Loucy (cell line): ENCODE results near the gene TBCD.
"Not testable (repeated sequence)": the region's sequence is repeated elsewhere in the genome, so short reads cannot be mapped to it uniquely, and the experiment has no call there.

ENCODE experiments used
- H2AFZ ChIP-seq: fragments of 200-600 bp; sonication (generic); 2 replicates; pipeline ENCODE4 v1.6.0; 2016; ENCODE audit warnings: antibody characterized with exemption, mild to moderate bottlenecking, low read length, moderate library complexity
- H3F3A ChIP-seq: fragments of 200-600 bp; 2 replicates; pipeline ENCODE4 v1.6.0; 2016; ENCODE audit warnings: antibody characterized with exemption, low read depth, mild to moderate bottlenecking
- H3K27me3 ChIP-seq: fragments of 200-600 bp; sonication (generic); 2 replicates; pipeline ENCODE4 v1.6.1; 2014; ENCODE audit warnings: low read length, mild to moderate bottlenecking; ENCODE audit not compliant: insufficient read depth, poor library complexity, severe bottlenecking
- H3K36me3 ChIP-seq: fragments of 200-600 bp; sonication (generic); 2 replicates; pipeline ENCODE4 v1.6.1; 2016; ENCODE audit warnings: low read length; ENCODE audit not compliant: insufficient read depth
- H3K4me1 ChIP-seq: fragments of 200-600 bp; sonication (generic); 2 replicates; pipeline ENCODE4 v1.5.1; 2014; ENCODE audit warnings: low read length, mild to moderate bottlenecking; ENCODE audit not compliant: insufficient read depth, poor library complexity, severe bottlenecking
- H3K4me2 ChIP-seq: fragments of 200-600 bp; sonication (generic); 2 replicates; pipeline ENCODE4 v1.6.0; 2014; ENCODE audit warnings: antibody characterized with exemption, low read length, low read depth, mild to moderate bottlenecking; ENCODE audit not compliant: poor library complexity, severe bottlenecking
- H3K4me3 ChIP-seq: fragments of 200-600 bp; sonication (generic); 2 replicates; pipeline ENCODE4 v1.5.1; 2014; ENCODE audit warnings: low read length, mild to moderate bottlenecking, mixed read lengths; ENCODE audit not compliant: poor library complexity, severe bottlenecking
- H3K79me2 ChIP-seq: fragments of 200-600 bp; sonication (generic); 2 replicates; pipeline ENCODE4 v1.6.1; 2014; ENCODE audit warnings: low read length; ENCODE audit not compliant: insufficient read depth
- H3K9ac ChIP-seq: fragments of 200-600 bp; sonication (generic); 2 replicates; pipeline ENCODE4 v1.6.0; 2014; ENCODE audit warnings: mild to moderate bottlenecking, low read depth, low read length, moderate library complexity; ENCODE audit not compliant: poor library complexity, severe bottlenecking
- H3K9me2 ChIP-seq: fragments of 200-600 bp; sonication (generic); replicated peaks from 2 replicates; pipeline ENCODE4 v1.6.1; 2016; ENCODE audit warnings: low read depth, low read length, mixed read lengths
- H3K9me3 ChIP-seq: fragments of 200-600 bp; sonication (generic); 2 replicates; pipeline ENCODE4 v1.6.1; 2014; ENCODE audit warnings: mild to moderate bottlenecking, antibody characterized with exemption, low read length, low read depth; ENCODE audit not compliant: insufficient read depth
- H4K20me1 ChIP-seq: fragments of 200-600 bp; sonication (generic); 2 replicates; pipeline ENCODE4 v1.6.0; 2014; ENCODE audit warnings: antibody characterized with exemption, low read length, mild to moderate bottlenecking; ENCODE audit not compliant: insufficient read depth, poor library complexity, severe bottlenecking
- CTCF ChIP-seq: fragments of 200-600 bp; sonication (generic); conservative IDR thresholded peaks from 2 replicates; pipeline ENCODE4 v1.5.1; 2014; ENCODE audit warnings: mild to moderate bottlenecking, antibody characterized with exemption, low read length
- EZH2phosphoT487 ChIP-seq: fragments of 200-600 bp; IDR thresholded peaks from 2 replicates; pipeline ENCODE4 v1.6.1; 2018; ENCODE audit warnings: antibody characterized with exemption, mild to moderate bottlenecking, moderate library complexity, borderline replicate concordance

TBCD gene

DNA sequence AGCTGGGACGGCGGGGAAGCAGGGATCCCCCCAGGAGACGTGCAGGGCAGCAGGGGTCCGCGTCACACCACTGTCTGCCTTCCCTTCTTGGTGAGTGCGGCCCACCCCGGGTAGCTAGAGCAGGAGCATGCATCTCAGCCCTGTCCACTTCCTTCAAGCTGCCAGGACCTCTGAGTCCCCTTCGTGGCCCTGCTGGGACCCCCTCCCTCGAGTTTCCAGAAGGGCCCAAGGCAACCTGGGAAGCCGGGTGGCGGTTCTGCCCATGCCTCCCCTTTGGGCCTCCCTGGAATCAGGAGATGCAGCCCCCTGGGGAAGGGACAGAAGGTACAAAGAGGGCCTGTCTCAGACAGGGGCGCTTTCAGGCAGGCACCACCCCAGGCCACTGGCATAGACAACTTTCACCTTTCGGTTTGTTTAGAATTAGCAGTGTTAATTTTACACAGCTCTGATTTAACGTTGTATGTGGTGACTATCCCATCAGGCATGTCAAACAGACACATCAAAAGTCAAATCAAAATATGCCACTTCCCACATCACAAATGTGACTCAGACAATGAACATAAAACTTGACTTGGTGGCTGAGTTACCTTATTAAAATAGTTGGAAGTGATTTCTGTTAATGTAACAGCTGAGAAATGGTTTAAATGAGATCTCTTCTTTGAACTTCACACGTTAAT, 233.0 kb downstream of the TBCD start:
- H3K79me2 ChIP-seq, result peaks cover 19% of the 10 kb centered on the region; the same call in 1 of the 2 replicates
- peak overlapping the region; percentile 81 for H3K4me2 ChIP-seq
- H3F3A ChIP-seq, result no peaks in the 10 kb centered on the region
- peak overlapping the region; percentile 60 for H3K4me3 ChIP-seq
- no peaks in the 10 kb centered on the region for H3K9me3 ChIP-seq
- H3K9me2 ChIP-seq, result no peaks in the 10 kb centered on the region
- H3K4me1 ChIP-seq, result peaks cover 25% of the 10 kb centered on the region
- no peaks in the 10 kb centered on the region for H3K27me3 ChIP-seq
- H3K36me3 ChIP-seq, result peaks cover 11% of the 10 kb centered on the region; the same call in 1 of the 2 replicates
- TF ChIP-seq EZH2phosphoT487, result no peak
- no peak for TF ChIP-seq CTCF
- peaks cover 23% of the 10 kb centered on the region for H4K20me1 ChIP-seq
- H2AFZ ChIP-seq, result no peak overlapping the region
- peak overlapping the region; percentile 63 for H3K9ac ChIP-seq

DNA sequence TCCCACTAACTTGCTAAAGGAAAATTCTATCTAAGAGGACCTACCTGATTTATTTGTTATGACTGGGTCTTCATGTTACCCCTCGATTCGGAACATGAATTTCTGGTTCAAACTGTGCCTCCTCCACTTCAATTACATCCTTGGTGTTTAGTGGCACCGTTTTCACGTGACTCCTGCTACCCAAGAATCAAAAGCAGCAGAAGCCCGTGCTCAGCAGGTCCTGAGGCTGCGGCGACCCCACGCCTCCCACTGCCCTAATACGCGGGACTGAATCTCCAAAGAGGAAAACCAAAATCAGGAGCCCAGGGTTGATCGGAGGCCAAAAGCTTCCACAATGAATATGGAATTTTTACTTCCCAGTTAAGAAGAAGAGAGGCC, 233.6 kb downstream of the TBCD start:
- Histone ChIP-seq H3K4me3 (peak overlapping the region; percentile 60), H3K27me3 (no peaks in the 10 kb centered on the region), H3K4me1 (peaks cover 25% of the 10 kb centered on the region), H3K9me2 (no peaks in the 10 kb centered on the region), H4K20me1 (peaks cover 23% of the 10 kb centered on the region), H3K36me3 (peaks cover 15% of the 10 kb centered on the region; the same call in 1 of the 2 replicates), H3K9ac (peak overlapping the region; percentile 63), H2AFZ (no peak overlapping the region), H3F3A (no peaks in the 10 kb centered on the region), H3K9me3 (no peaks in the 10 kb centered on the region), H3K4me2 (peak overlapping the region; percentile 81), H3K79me2 (peaks cover 24% of the 10 kb centered on the region)
- no peak for TF ChIP-seq CTCF
- no peak for TF ChIP-seq EZH2phosphoT487

DNA sequence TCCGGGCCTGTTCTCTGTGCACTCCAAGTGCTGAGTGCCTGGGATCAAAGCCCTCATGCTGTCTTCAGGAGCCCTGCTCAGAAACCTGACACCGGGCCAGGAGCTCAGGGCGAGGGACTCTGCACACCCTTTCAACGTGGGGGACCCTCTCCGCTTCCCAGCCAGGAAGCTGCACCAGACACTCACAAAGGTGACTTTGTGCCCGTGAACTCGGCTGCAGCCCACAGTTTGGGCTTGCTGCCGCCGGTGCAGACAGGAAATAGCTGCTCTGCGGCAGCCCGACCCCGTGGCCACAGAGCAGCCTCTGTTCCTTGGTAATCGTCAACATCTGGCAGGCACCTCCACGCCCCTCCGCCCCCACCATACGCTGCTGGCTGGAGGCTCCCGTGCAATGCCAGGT, 234.1 kb downstream of the TBCD start:
- peaks cover 23% of the 10 kb centered on the region for H4K20me1 ChIP-seq
- no peaks in the 10 kb centered on the region for H3K27me3 ChIP-seq
- peak overlapping the region; percentile 81 for H3K4me2 ChIP-seq
- peaks cover 30% of the 10 kb centered on the region for H3K79me2 ChIP-seq
- H3K9me3 ChIP-seq, result no peaks in the 10 kb centered on the region
- no peaks in the 10 kb centered on the region for H3K9me2 ChIP-seq
- H3K36me3 ChIP-seq, result peaks cover 20% of the 10 kb centered on the region; the same call in 1 of the 2 replicates
- H3K9ac ChIP-seq, result peak overlapping the region; percentile 63
- H3F3A ChIP-seq, result no peaks in the 10 kb centered on the region
- H2AFZ ChIP-seq, result no peak overlapping the region
- peak overlapping the region; percentile 60 for H3K4me3 ChIP-seq
- TF ChIP-seq EZH2phosphoT487, result no peak
- TF ChIP-seq CTCF, result no peak
- H3K4me1 ChIP-seq, result peaks cover 25% of the 10 kb centered on the region

DNA sequence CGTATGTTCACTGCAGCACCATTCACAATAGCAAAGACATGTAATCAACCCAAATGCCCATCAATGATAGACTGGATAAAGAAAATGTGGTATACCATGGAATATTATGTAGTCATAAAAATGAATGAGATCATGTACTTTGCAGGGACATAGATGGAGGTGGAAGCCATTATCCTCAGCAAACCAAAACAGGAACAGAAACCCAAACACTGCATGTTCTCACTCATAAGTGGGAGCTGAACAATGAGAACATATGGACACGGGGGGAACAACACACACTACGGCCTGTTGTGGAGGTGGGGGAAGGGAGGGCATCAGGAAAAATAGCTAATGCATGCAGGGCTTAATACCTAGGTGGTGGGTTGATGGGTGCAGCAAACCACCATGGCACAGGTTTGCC, 237.2 kb downstream of the TBCD start:
- not testable (repeated sequence) for H2AFZ ChIP-seq, H3K4me3 ChIP-seq, H3K9ac ChIP-seq, H3K27me3 ChIP-seq, H3K4me2 ChIP-seq, H3K9me2 ChIP-seq, H3F3A ChIP-seq
- H3K36me3 ChIP-seq, result peaks cover 26% of the 10 kb centered on the region; the same call in 1 of the 2 replicates
- peaks cover 18% of the 10 kb centered on the region; the same call in 1 of the 2 replicates for H3K9me3 ChIP-seq
- H4K20me1 ChIP-seq, result peaks cover 23% of the 10 kb centered on the region
- peaks cover 56% of the 10 kb centered on the region for H3K79me2 ChIP-seq
- H3K4me1 ChIP-seq, result peaks cover 25% of the 10 kb centered on the region
